Keratinocyte (primary cell): ENCODE data around the gene TFAP2B. TPM values are rescaled to one million over a fixed set of nuclear protein-coding genes. Genes with fewer than 3 reads are reported as not detected.
A peak's percentile ranks its signal among the peaks of the same experiment; 100 is the strongest.

Experiments used
- DNase-seq: peaks from one replicate; pipeline ENCODE4 v3.0.0-alpha.2; 2011; ENCODE audit warnings: low read depth, missing footprints, low spot score
- FAIRE-seq: peaks from 2 replicates; lab custom pipeline; 2011; peaks lifted over from hg19 to GRCh38; lab: Jason Lieb, UNC
- H2AFZ ChIP-seq: 2 replicates; pipeline ENCODE4 v1.6.0; 2012; ENCODE audit warnings: low read length, control low read depth, inconsistent platforms; ENCODE audit not compliant: control insufficient read depth
- H3K27ac ChIP-seq: 2 replicates; pipeline ENCODE4 v1.5.1; 2011; ENCODE audit warnings: low read length; ENCODE audit not compliant: control insufficient read depth, insufficient read depth
- H3K27me3 ChIP-seq: 3 replicates; pipeline ENCODE4 v1.6.0; 2011; ENCODE audit warnings: low read length; ENCODE audit not compliant: control insufficient read depth, insufficient read depth; ENCODE audit errors: extremely low read depth
- H3K36me3 ChIP-seq, 2 experiments: 2 replicates in 1 of 2; 3 replicates in 1 of 2; pipeline ENCODE4 v1.5.1; 2011; ENCODE audit warnings: low read length in 2 of 2, mild to moderate bottlenecking in 1 of 2; ENCODE audit not compliant: control insufficient read depth in 2 of 2, insufficient read depth in 2 of 2; ENCODE audit errors: extremely low read depth in 1 of 2
- H3K4me1 ChIP-seq: 3 replicates; pipeline ENCODE4 v1.5.1; 2011; ENCODE audit warnings: low read length; ENCODE audit not compliant: control insufficient read depth, insufficient read depth; ENCODE audit errors: extremely low read depth
- H3K4me2 ChIP-seq: 3 replicates; pipeline ENCODE4 v1.6.0; 2011; ENCODE audit warnings: low read depth, low read length; ENCODE audit not compliant: control insufficient read depth, insufficient read depth; ENCODE audit errors: extremely low read depth
- H3K4me3 ChIP-seq, 3 experiments: fragments of 200-600 bp in 1 of 3; sonication (generic) in 1 of 3; 2 replicates in 2 of 3; 3 replicates in 1 of 3; pipeline ENCODE4 v1.5.1; 2011 to 2016; ENCODE audit warnings: low read length in 3 of 3, mild to moderate bottlenecking in 3 of 3, control low read depth in 2 of 3, inconsistent platforms in 1 of 3, low read depth in 1 of 3, mixed read lengths in 1 of 3, mixed run types in 1 of 3, moderate library complexity in 1 of 3; ENCODE audit not compliant: control insufficient read depth in 2 of 3, insufficient read depth in 2 of 3; ENCODE audit errors: extremely low read depth in 1 of 3
- H3K79me2 ChIP-seq: 2 replicates; pipeline ENCODE4 v1.6.0; 2012; ENCODE audit warnings: low read length; ENCODE audit not compliant: control insufficient read depth, insufficient read depth
- H3K9ac ChIP-seq: 3 replicates; pipeline ENCODE4 v1.6.0; 2011; ENCODE audit warnings: low read length; ENCODE audit not compliant: control insufficient read depth, insufficient read depth; ENCODE audit errors: extremely low read depth
- H3K9me1 ChIP-seq: 3 replicates; pipeline ENCODE4 v1.6.0; 2011; ENCODE audit warnings: low read length; ENCODE audit not compliant: control insufficient read depth, insufficient read depth; ENCODE audit errors: extremely low read depth
- H3K9me3 ChIP-seq: 2 replicates; pipeline ENCODE4 v1.5.1; 2012; ENCODE audit warnings: low read depth, low read length; ENCODE audit not compliant: control insufficient read depth
- H4K20me1 ChIP-seq: 3 replicates; pipeline ENCODE4 v1.6.0; 2011; ENCODE audit warnings: low read length; ENCODE audit not compliant: control insufficient read depth, insufficient read depth; ENCODE audit errors: extremely low read depth
- CTCF ChIP-seq, 3 experiments: IDR thresholded peaks in 1 of 3; conservative IDR thresholded peaks in 1 of 3; optimal IDR thresholded peaks in 1 of 3; 2 replicates in 2 of 3; 3 replicates in 1 of 3; pipeline versions ENCODE3 to v1.5.1; 2011; ENCODE audit warnings: low read length in 3 of 3, mild to moderate bottlenecking in 3 of 3, moderate library complexity in 2 of 3, control low read depth in 1 of 3, inconsistent platforms in 1 of 3; ENCODE audit not compliant: insufficient read depth in 2 of 3; ENCODE audit errors: extremely low read depth in 1 of 3
- EZH2 ChIP-seq: IDR thresholded peaks from one replicate; pipeline ENCODE4 v1.6.1; 2012; ENCODE audit warnings: inconsistent platforms, mild to moderate bottlenecking, low read length, moderate library complexity
- dilution Hi-C: fragments of 300-500 bp; cut with MboI; formaldehyde crosslinking; loops from one replicate; pipeline ENCODE4 v1.7.0; 2020; ENCODE audit warnings: low sequenced_read_pairs; ENCODE audit not compliant: extremely low pct_ligation_motif_present
- polyA plus RNA-seq, 5 experiments: library from polyadenylated mRNA; depleted of rRNA in 3 of 5; stranded (reverse) in 3 of 5; stranded (forward) in 1 of 5; unstranded in 1 of 5; fragments of >200 nt; gene quantifications; 1 replicate in 1 of 5; 2 replicates in 3 of 5; 3 replicates in 1 of 5; pipeline versions ENCODE4 v1.2.1 to v1.2.3, GENCODE V29; 2011 to 2012; ENCODE audit warnings: missing spikeins in 2 of 5, low read depth in 1 of 5, low replicate concordance in 1 of 5

The TFAP2B gene
- polyA plus RNA-seq, 1 donor (not counting 4 experiments of a cell fraction or from before 2014, with no cell fraction given) = 0.01 TPM

- Histone ChIP-seq H3K79me2 (no peaks in the 10 kb centered on the region), H3K9me3 (no peaks in the 10 kb centered on the region), H3K9ac (no peak overlapping the region), H4K20me1 (no peaks in the 10 kb centered on the region), H3K9me1 (no peaks in the 10 kb centered on the region), H3K4me3 (peak overlapping the region in 1 of 3 experiments; percentile 54), H3K4me1 (peaks cover 27% of the 10 kb centered on the region), H3K36me3 (no peaks in the 10 kb centered on the region), H3K27ac (peak overlapping the region; percentile 39), H3K4me2 (peak overlapping the region; percentile 91), H2AFZ (peak overlapping the region; percentile 75), H3K27me3 (peaks cover 42% of the 10 kb centered on the region)
- FAIRE-seq (peak; percentile 53), DNase-seq (no peak)
- dilution Hi-C loops = no loop called here
- TF ChIP-seq CTCF (optimal IDR thresholded peaks at IDR 0.05 in 1 of 3, IDR thresholded peaks at IDR 0.05 in 1 of 3, conservative IDR thresholded peaks at IDR 0.05 in 1 of 3; ENCODE audit: extremely low read depth in 1 of 3, insufficient read depth in 2 of 3, low read length in 3 of 3) = no peak
- TF ChIP-seq EZH2 = no peak
Observed at GRCh38 chr6:50822078-50822476, 3.4 kb downstream of the TFAP2B start.

GRCh38 chr6:50823094-50823920, 4.6 kb downstream of the TFAP2B start:
- Histone ChIP-seq H4K20me1 (no peaks in the 10 kb centered on the region), H3K27me3 (peaks cover 42% of the 10 kb centered on the region), H3K4me3 (peak overlapping the region; percentile 15 to 35 (median 31)), H3K36me3 (no peaks in the 10 kb centered on the region), H3K79me2 (no peaks in the 10 kb centered on the region), H3K4me2 (peak overlapping the region; percentile 71), H3K9me1 (no peaks in the 10 kb centered on the region), H2AFZ (peak overlapping the region; percentile 73), H3K9me3 (no peaks in the 10 kb centered on the region), H3K9ac (peak overlapping the region; percentile 30), H3K27ac (no peak overlapping the region), H3K4me1 (peaks cover 32% of the 10 kb centered on the region)
- no peak for FAIRE-seq
- dilution Hi-C loops = no loop called here
- TF ChIP-seq EZH2 = no peak
- no peak for TF ChIP-seq CTCF (optimal IDR thresholded peaks at IDR 0.05 in 1 of 3, IDR thresholded peaks at IDR 0.05 in 1 of 3, conservative IDR thresholded peaks at IDR 0.05 in 1 of 3; ENCODE audit: extremely low read depth in 1 of 3, insufficient read depth in 2 of 3, low read length in 3 of 3)
- DNase-seq = no peak
